Nephron progenitor cell (in vitro differentiated cells): ENCODE measurements around the gene IGSF3.
"Not testable (repeated sequence)": the region's sequence is repeated elsewhere in the genome, so short reads cannot be mapped to it uniquely, and the experiment has no call there.

Source experiments
- DNase-seq: peaks from one replicate; pipeline ENCODE4 v3.0.0; 2021
- H3K27ac Mint-ChIP-seq: 2 replicates; pipeline ENCODE4 v1.8.0; 2021; ENCODE audit warnings: mild to moderate bottlenecking, moderate library complexity, mixed read lengths
- H3K27me3 Mint-ChIP-seq: 2 replicates; pipeline ENCODE4 v1.8.0; 2021; ENCODE audit warnings: mild to moderate bottlenecking, low read depth, mixed read lengths; ENCODE audit not compliant: poor library complexity
- H3K36me3 Mint-ChIP-seq: 2 replicates; pipeline ENCODE4 v1.8.0; 2021; ENCODE audit warnings: low read depth, mixed read lengths
- H3K4me1 Mint-ChIP-seq: 2 replicates; pipeline ENCODE4 v1.8.0; 2021; ENCODE audit warnings: mixed read lengths
- H3K4me3 Mint-ChIP-seq: 2 replicates; pipeline ENCODE4 v1.8.0; 2021; ENCODE audit warnings: mild to moderate bottlenecking, moderate library complexity, mixed read lengths
- H3K9me3 Mint-ChIP-seq: 2 replicates; pipeline ENCODE4 v1.8.0; 2021; ENCODE audit warnings: mild to moderate bottlenecking, moderate library complexity, mixed read lengths
- TF ChIP-seq, protein P1 (sequence below): fragments of 200-600 bp; sonication (generic); IDR thresholded peaks from 2 replicates; pipeline ENCODE4 v1.5.0; 2021; ENCODE audit warnings: antibody characterized with exemption

Gene IGSF3

GRCh38 chr1:116654351-116654750, 13.2 kb downstream of the IGSF3 start:
- DNase-seq: no peak
- Mint-ChIP-seq H3K9me3 (peaks cover 4% of the 10 kb centered on the region), H3K27ac (no peak overlapping the region), H3K4me3 (no peak overlapping the region), H3K36me3 (peaks cover 21% of the 10 kb centered on the region), H3K27me3 (peaks cover 6% of the 10 kb centered on the region), H3K4me1 (peaks cover 60% of the 10 kb centered on the region)
- TF ChIP-seq, protein P1, sequence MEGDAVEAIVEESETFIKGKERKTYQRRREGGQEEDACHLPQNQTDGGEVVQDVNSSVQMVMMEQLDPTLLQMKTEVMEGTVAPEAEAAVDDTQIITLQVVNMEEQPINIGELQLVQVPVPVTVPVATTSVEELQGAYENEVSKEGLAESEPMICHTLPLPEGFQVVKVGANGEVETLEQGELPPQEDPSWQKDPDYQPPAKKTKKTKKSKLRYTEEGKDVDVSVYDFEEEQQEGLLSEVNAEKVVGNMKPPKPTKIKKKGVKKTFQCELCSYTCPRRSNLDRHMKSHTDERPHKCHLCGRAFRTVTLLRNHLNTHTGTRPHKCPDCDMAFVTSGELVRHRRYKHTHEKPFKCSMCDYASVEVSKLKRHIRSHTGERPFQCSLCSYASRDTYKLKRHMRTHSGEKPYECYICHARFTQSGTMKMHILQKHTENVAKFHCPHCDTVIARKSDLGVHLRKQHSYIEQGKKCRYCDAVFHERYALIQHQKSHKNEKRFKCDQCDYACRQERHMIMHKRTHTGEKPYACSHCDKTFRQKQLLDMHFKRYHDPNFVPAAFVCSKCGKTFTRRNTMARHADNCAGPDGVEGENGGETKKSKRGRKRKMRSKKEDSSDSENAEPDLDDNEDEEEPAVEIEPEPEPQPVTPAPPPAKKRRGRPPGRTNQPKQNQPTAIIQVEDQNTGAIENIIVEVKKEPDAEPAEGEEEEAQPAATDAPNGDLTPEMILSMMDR: no peak

DNA sequence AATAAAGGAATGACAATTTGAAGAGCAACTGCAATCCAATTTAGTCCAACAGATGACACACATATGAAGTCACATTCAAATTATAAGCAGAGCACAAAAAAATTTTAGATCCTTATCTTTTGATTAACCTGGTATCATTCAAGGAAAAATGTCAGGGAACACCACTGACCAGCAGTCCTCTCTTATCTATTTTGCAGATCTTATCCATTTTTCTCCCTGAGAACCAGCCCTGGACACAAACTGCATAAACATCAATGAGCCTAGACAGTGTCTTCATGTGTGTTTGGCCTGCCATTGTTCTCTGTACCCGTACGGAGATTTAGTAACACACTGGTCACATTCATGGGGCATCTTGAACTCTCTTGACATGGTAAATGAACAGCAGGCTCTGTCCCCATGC, 14.9 kb downstream of the IGSF3 start:
- not testable (repeated sequence) for H3K27ac Mint-ChIP-seq, DNase-seq, H3K9me3 Mint-ChIP-seq, H3K4me3 Mint-ChIP-seq, H3K27me3 Mint-ChIP-seq
- peaks cover 21% of the 10 kb centered on the region for H3K36me3 Mint-ChIP-seq
- H3K4me1 Mint-ChIP-seq: peaks cover 61% of the 10 kb centered on the region

GRCh38 chr1:116650781-116651180, 16.8 kb downstream of the IGSF3 start:
- H3K9me3 Mint-ChIP-seq, H3K4me3 Mint-ChIP-seq, H3K27ac Mint-ChIP-seq, H3K27me3 Mint-ChIP-seq, DNase-seq: not testable (repeated sequence)
- Mint-ChIP-seq H3K4me1 (peaks cover 71% of the 10 kb centered on the region), H3K36me3 (peaks cover 15% of the 10 kb centered on the region)

DNA sequence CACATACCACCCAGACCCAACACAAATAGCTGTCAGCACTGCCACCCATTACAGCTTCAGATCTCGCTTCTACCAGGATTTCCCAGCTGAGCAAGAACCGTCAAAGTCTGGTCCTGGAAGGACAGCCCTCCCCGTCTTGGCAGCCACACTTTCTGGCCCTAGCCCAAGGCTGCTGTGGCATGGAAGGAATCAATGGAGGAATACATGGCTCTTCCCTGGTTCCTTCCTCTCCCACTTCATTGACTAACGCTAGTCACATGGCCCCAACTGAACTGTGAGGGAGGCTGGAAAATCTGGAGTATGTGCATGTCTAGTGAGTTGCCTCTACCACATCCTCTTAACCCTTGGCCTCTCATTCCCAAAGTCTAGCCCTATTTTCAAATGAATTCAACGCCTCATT, 18.5 kb downstream of the IGSF3 start:
- H3K36me3 Mint-ChIP-seq: peaks cover 15% of the 10 kb centered on the region
- not testable (repeated sequence) for H3K9me3 Mint-ChIP-seq, DNase-seq, H3K27ac Mint-ChIP-seq, H3K4me3 Mint-ChIP-seq, H3K27me3 Mint-ChIP-seq
- peaks cover 74% of the 10 kb centered on the region for H3K4me1 Mint-ChIP-seq

DNA sequence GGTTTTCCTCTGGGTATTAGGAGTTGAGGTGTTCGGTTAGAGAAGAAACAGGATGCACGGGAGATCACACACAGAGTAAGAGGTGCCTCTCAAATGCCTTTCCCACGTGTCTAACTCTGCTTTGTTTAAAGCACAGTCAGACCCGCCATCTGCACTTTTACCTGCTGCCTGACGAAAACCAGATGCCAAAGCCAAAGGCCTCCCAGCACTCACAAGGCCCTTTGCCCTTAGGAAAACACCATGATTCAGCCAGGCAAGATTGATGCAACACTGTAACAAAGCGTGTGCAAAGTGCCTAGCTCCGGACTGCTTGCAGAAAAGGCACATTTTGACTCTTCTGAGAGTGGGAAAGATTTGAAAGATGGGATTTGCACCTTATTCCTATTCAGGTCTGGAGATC, 19.2 kb downstream of the IGSF3 start:
- H3K27ac Mint-ChIP-seq, H3K9me3 Mint-ChIP-seq, H3K36me3 Mint-ChIP-seq, DNase-seq, H3K4me3 Mint-ChIP-seq, H3K27me3 Mint-ChIP-seq: not testable (repeated sequence)
- peaks cover 74% of the 10 kb centered on the region for H3K4me1 Mint-ChIP-seq

- not testable (repeated sequence) for H3K27me3 Mint-ChIP-seq, H3K36me3 Mint-ChIP-seq, DNase-seq, H3K9me3 Mint-ChIP-seq, H3K27ac Mint-ChIP-seq
- H3K4me1 Mint-ChIP-seq: peaks cover 78% of the 10 kb centered on the region
- peak overlapping the region; percentile 50 for H3K4me3 Mint-ChIP-seq
Observed at GRCh38 chr1:116647186-116647585, 20.3 kb downstream of the IGSF3 start.

DNA sequence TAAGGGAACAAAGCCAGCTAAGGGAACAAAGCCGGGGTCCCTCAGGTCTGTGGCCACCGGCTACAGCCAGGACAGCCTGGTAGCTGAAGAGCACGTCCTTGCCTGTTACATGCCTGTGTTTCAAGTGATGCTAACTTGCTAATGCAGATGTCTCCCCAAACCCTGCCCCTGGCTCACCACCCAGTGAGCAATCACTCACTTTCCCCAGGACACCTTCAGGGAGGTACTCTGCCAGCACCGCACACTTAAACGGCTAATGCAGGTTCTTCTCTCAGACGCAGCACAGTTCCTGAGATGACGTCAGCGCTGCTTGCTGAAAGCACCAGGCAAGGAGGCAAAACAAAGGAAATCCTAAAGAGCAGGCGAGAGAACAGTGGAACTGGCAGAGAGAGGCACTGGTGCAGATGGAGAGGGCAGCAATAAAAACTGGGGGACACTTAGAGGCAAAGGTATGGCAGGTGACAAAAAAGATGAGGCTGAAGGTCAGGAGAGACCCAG, 20.8 kb downstream of the IGSF3 start:
- not testable (repeated sequence) for DNase-seq, H3K36me3 Mint-ChIP-seq, H3K27me3 Mint-ChIP-seq, H3K9me3 Mint-ChIP-seq
- Mint-ChIP-seq H3K4me3 (peak overlapping the region; percentile 50), H3K4me1 (peaks cover 81% of the 10 kb centered on the region), H3K27ac (peak overlapping the region; percentile 84)

DNA sequence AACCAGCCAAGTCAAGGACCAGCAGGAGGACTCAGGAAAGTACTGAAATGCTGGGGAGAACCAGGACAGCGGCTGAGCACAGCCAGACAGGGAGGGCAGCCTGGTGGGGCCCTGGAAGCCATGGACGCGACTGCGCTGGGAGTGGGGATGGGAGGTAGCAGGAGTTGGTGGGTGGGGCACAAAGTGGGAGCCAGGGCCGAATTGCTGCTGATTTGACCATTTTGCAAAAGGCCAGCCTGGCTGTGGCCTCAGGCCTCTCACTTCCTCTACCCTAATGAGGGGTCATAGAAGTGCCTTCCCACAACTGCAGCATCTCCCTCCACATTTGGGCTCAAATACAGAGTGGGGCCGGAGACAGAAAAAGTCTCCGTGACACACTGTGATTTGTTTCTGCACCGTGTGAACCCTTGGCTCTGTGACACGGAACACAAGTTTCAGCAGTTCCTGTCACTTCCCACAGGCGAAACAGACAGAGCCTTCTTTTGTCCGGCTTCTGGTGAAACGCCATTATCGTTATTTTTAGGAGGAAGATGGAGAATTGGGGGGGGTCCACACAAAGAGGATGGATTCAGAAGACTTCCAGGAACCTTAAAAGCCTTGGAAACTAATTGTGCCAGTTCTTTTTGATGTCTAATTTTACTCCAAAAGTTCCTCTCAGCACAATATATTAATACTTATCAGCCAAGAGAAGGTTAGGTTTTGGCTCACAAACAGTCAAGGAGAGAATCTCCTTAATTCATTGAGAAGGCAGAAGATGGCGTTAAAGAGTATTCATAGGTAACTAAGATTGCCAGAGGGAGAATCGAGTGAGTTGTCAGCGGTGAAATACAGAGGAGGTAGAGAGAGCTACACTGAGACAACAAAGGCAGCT, 21.5 kb downstream of the IGSF3 start:
- H3K4me3 Mint-ChIP-seq: peak overlapping the region; percentile 18
- H3K27ac Mint-ChIP-seq: peak overlapping the region; percentile 62
- H3K4me1 Mint-ChIP-seq: peaks cover 88% of the 10 kb centered on the region
- not testable (repeated sequence) for DNase-seq, H3K9me3 Mint-ChIP-seq, H3K36me3 Mint-ChIP-seq, H3K27me3 Mint-ChIP-seq

- DNase-seq, H3K4me3 Mint-ChIP-seq, H3K9me3 Mint-ChIP-seq, H3K27ac Mint-ChIP-seq, H3K27me3 Mint-ChIP-seq, H3K36me3 Mint-ChIP-seq: not testable (repeated sequence)
- peaks cover 91% of the 10 kb centered on the region for H3K4me1 Mint-ChIP-seq
Observed at GRCh38 chr1:116644993-116645392, 22.5 kb downstream of the IGSF3 start.

GRCh38 chr1:116644096-116644495, 23.4 kb downstream of the IGSF3 start:
- H3K4me1 Mint-ChIP-seq: peaks cover 83% of the 10 kb centered on the region
- not testable (repeated sequence) for H3K36me3 Mint-ChIP-seq

DNA sequence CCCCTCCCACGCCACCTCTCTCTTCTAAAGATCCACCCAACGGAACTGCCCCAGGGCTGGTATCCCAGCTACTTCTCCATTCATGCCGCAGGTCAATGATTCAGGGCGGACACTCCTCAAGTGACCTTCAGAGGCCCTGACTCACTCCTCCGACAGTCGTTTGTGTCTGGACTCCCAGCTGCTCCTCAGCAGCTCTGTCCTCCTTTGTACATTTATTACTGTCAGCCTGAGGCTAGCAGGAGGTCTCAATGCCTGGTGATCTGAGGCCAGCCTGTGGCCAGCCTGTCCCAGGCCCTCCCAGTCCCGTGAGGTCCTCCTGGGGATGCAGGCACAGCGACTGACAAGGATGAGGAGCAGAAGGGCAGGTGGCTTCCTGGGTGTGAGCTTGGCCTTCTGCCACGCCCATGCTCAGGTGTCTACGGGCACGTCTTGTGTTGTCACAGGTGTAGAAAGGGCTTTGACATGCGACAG, 24.2 kb downstream of the IGSF3 start:
- H3K4me1 Mint-ChIP-seq: peaks cover 75% of the 10 kb centered on the region
- not testable (repeated sequence) for H3K36me3 Mint-ChIP-seq, H3K4me3 Mint-ChIP-seq, DNase-seq, H3K27me3 Mint-ChIP-seq, H3K9me3 Mint-ChIP-seq
- peak overlapping the region; percentile 81 for H3K27ac Mint-ChIP-seq

More at GRCh38 chr1:116644096-116644495, 23.4 kb downstream of the IGSF3 start:
- not testable (repeated sequence) for H3K27me3 Mint-ChIP-seq, DNase-seq, H3K9me3 Mint-ChIP-seq
- H3K27ac Mint-ChIP-seq: peak overlapping the region; percentile 85
- H3K4me3 Mint-ChIP-seq: peak overlapping the region; percentile 11

GRCh38 chr1:116642311-116643280, 24.9 kb downstream of the IGSF3 start:
- H3K27me3 Mint-ChIP-seq, DNase-seq, H3K36me3 Mint-ChIP-seq, H3K9me3 Mint-ChIP-seq, H3K4me3 Mint-ChIP-seq: not testable (repeated sequence)
- peaks cover 75% of the 10 kb centered on the region for H3K4me1 Mint-ChIP-seq
- H3K27ac Mint-ChIP-seq: peak overlapping the region; percentile 36

DNA sequence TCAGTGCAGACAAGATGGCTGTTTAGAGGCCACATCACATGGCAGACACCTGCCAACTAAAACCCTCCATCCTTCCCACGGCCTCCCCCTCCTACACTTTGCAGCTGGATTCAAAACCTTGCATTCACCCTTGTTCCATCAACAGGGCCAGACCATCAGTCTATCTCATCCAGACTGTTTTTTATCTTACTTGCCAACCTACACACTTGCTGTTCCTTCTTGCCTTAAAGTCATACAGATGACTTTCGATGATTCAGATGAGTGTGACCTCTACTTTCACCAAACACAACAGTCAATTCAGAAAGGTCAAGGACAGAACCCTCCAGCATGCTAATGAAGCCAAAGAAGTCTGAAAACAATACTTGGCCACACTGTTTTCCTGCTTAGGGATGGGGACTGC, 29.9 kb downstream of the IGSF3 start:
- not testable (repeated sequence) for DNase-seq, H3K27me3 Mint-ChIP-seq, H3K4me3 Mint-ChIP-seq, H3K27ac Mint-ChIP-seq
- Mint-ChIP-seq H3K9me3 (peaks cover 15% of the 10 kb centered on the region), H3K36me3 (peaks cover 26% of the 10 kb centered on the region), H3K4me1 (peaks cover 40% of the 10 kb centered on the region)
